Measurements from ENCODE around the gene LPP. TPM values are rescaled to one million over a fixed set of nuclear protein-coding genes. Genes with fewer than 3 reads are reported as not detected.

LPP gene
- total and polyA plus RNA-seq, 2 of the 13 experiments (the other 11 are each of a cell fraction or from before 2014, with no cell fraction given) = 19.2 to 29.9 TPM

DNA sequence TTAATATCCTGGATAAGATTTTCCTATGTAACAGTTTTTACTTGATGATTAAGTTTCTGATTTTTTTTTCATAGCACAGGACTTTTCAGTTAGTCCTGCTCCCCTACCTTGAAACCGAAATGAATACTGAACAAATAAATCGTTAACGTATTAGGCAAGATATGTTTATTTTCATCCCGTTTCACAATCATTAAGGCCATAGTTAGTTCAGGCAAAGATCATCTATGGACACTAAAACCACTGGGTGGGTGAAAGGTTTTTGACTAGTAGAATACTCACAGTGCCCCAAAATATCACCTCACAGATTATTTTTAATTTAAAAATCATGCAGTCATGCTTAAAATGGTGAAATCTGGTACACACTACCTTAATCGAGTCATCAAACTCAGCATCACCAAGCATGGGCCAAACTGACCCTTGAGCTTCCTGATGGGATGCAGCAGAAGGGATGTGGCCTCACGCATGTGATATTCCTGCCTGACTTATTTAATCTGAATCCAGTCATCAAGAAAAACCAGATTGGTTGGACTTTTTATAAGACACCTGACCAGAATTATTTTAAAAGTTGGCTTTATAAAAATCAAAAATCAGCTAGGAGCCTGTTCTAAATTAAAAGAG is 365.0 kb downstream of the LPP start (continued):
- TF ChIP-seq GABPA (IDR thresholded peaks at IDR 0.05; ENCODE audit: low read depth, low read length) = no peak
- no peak for TF ChIP-seq GABPA (CRISPR knock-in tag; IDR thresholded peaks at IDR 0.05; ENCODE audit: low read depth)
- no peak for TF ChIP-seq ZNF543 (CRISPR knock-in tag; IDR thresholded peaks at IDR 0.05)
- TF ChIP-seq PHF21A (CRISPR knock-in tag; IDR thresholded peaks at IDR 0.05) = no peak
- no peak for TF ChIP-seq ZNF724P (CRISPR knock-in tag; IDR thresholded peaks at IDR 0.05; ENCODE audit: borderline replicate concordance)
- TF ChIP-seq, protein P1, sequence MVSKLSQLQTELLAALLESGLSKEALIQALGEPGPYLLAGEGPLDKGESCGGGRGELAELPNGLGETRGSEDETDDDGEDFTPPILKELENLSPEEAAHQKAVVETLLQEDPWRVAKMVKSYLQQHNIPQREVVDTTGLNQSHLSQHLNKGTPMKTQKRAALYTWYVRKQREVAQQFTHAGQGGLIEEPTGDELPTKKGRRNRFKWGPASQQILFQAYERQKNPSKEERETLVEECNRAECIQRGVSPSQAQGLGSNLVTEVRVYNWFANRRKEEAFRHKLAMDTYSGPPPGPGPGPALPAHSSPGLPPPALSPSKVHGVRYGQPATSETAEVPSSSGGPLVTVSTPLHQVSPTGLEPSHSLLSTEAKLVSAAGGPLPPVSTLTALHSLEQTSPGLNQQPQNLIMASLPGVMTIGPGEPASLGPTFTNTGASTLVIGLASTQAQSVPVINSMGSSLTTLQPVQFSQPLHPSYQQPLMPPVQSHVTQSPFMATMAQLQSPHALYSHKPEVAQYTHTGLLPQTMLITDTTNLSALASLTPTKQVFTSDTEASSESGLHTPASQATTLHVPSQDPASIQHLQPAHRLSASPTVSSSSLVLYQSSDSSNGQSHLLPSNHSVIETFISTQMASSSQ (IDR thresholded peaks at IDR 0.05; ENCODE audit: low read depth) = peak; percentile 64; the same call in 1 of the 2 replicates
- TF ChIP-seq, protein P1 (CRISPR knock-in tag; IDR thresholded peaks at IDR 0.05; ENCODE audit: borderline replicate concordance) = peak; percentile 48; the same call in 1 of the 2 replicates
- TF ChIP-seq U2AF1 (optimal IDR thresholded peaks at IDR 0.05; ENCODE audit: low read depth, low read length) = no peak
- no peak for TF ChIP-seq JDP2 (CRISPR knock-in tag; IDR thresholded peaks at IDR 0.05; ENCODE audit: borderline replicate concordance)
- no peak for TF ChIP-seq ZNF282 (IDR thresholded peaks at IDR 0.05; ENCODE audit: partially characterized antibody)
- TF ChIP-seq MXD4 (CRISPR knock-in tag; IDR thresholded peaks at IDR 0.05) = no peak
- TF ChIP-seq ZNF260 (CRISPR knock-in tag; IDR thresholded peaks at IDR 0.05; ENCODE audit: borderline replicate concordance, low read depth) = no peak
- TF ChIP-seq FOXK1 (CRISPR knock-in tag; IDR thresholded peaks at IDR 0.05; ENCODE audit: borderline replicate concordance, low read depth) = 0 out of 2 replicates have a peak, but pooled peaks have one; percentile 48
- TF ChIP-seq EED (CRISPR knock-in tag; IDR thresholded peaks at IDR 0.05) = no peak
- TF ChIP-seq, protein P2, sequence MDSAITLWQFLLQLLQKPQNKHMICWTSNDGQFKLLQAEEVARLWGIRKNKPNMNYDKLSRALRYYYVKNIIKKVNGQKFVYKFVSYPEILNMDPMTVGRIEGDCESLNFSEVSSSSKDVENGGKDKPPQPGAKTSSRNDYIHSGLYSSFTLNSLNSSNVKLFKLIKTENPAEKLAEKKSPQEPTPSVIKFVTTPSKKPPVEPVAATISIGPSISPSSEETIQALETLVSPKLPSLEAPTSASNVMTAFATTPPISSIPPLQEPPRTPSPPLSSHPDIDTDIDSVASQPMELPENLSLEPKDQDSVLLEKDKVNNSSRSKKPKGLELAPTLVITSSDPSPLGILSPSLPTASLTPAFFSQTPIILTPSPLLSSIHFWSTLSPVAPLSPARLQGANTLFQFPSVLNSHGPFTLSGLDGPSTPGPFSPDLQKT (CRISPR knock-in tag; IDR thresholded peaks at IDR 0.05; ENCODE audit: borderline replicate concordance) = no peak
- no peak for TF ChIP-seq ATM (IDR thresholded peaks at IDR 0.05; ENCODE audit: borderline replicate concordance)
- TF ChIP-seq ZNF891 (CRISPR knock-in tag; IDR thresholded peaks at IDR 0.05) = no peak
- peak; percentile 81 for TF ChIP-seq HDAC2 (CRISPR knock-in tag; IDR thresholded peaks at IDR 0.05)
- peak; percentile 63; the same call in 1 of the 2 replicates for TF ChIP-seq SOX5 (CRISPR knock-in tag; IDR thresholded peaks at IDR 0.05; ENCODE audit: borderline replicate concordance)
- no peak for TF ChIP-seq ZNF772 (CRISPR knock-in tag; IDR thresholded peaks at IDR 0.05)
- TF ChIP-seq RFX5 (IDR thresholded peaks at IDR 0.05; ENCODE audit: low read depth, low read length) = no peak
- TF ChIP-seq HCFC1 (IDR thresholded peaks at IDR 0.05; ENCODE audit: low read depth, low read length) = no peak
- TF ChIP-seq, protein P3, sequence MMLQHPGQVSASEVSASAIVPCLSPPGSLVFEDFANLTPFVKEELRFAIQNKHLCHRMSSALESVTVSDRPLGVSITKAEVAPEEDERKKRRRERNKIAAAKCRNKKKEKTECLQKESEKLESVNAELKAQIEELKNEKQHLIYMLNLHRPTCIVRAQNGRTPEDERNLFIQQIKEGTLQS (CRISPR knock-in tag; IDR thresholded peaks at IDR 0.05) = no peak
- no peak for TF ChIP-seq ZNF678 (CRISPR knock-in tag; IDR thresholded peaks at IDR 0.05)
- peak in 1 of 2 experiments; percentile 87; a peak in 2 of 4 replicates for TF ChIP-seq EP300 (IDR thresholded peaks at IDR 0.05; ENCODE audit: low read depth in 2 of 2, low read length in 2 of 2)
- TF ChIP-seq EP300 (CRISPR knock-in tag; IDR thresholded peaks at IDR 0.05; ENCODE audit: borderline replicate concordance) = peak; percentile 26; the same call in 1 of the 2 replicates
- TF ChIP-seq U2AF2 (IDR thresholded peaks at IDR 0.05; ENCODE audit: low read depth, low read length) = no peak
- TF ChIP-seq SKI (IDR thresholded peaks at IDR 0.05; ENCODE audit: partially characterized antibody) = no peak
